B cell (primary cell): ENCODE measurements around the gene DOCK4. TPM values are rescaled to one million over a fixed set of nuclear protein-coding genes. Genes with fewer than 3 reads are reported as not detected.

Experiments used
- ATAC-seq: fragments of 200-7000 bp; cut with Tn5 transposase; one replicate; pipeline ENCODE4 v1.10.0; 2021; ENCODE audit warnings: low read depth, mild to moderate bottlenecking, moderate number of reproducible peaks, moderate library complexity
- CTCF ChIA-PET: fragments of 350-600 bp; sonication (Branson Sonifier 250); formaldehyde crosslinking; loops from one replicate; lab custom pipeline; 2021; ENCODE audit warnings: antibody characterized with exemption, inconsistent platforms; lab: Charles Lee
- POLR2A ChIA-PET: fragments of 350-600 bp; sonication (Branson Sonifier 250); formaldehyde crosslinking; loops from one replicate; lab custom pipeline; 2021; ENCODE audit warnings: antibody characterized with exemption; lab: Charles Lee
- DNase-seq: peaks from one replicate; pipeline ENCODE4 v3.0.0; 2013
- H2AFZ ChIP-seq: 2 replicates; pipeline ENCODE4 v1.6.1; 2012; ENCODE audit warnings: mild to moderate bottlenecking, low read depth, low read length; ENCODE audit not compliant: insufficient read depth, poor library complexity, severe bottlenecking
- H3K27ac ChIP-seq, 2 donors: 1 replicate in 1 of 2; 2 replicates in 1 of 2; pipeline ENCODE4 v1.5.1; 2012 to 2013; ENCODE audit warnings: low read length in 2 of 2, mild to moderate bottlenecking in 2 of 2, moderate library complexity in 1 of 2
- H3K27me3 ChIP-seq, 4 experiments: fragments of 200-600 bp in 1 of 4; sonication (generic) in 1 of 4; replicated peaks in 1 of 4; 1 replicate in 2 of 4; 2 replicates in 2 of 4; pipeline versions ENCODE4 v1.6.1 to v1.7.0; 2013 to 2016; ENCODE audit warnings: low read length in 3 of 4, mild to moderate bottlenecking in 2 of 4, mixed read lengths in 1 of 4, moderate library complexity in 1 of 4; ENCODE audit not compliant: insufficient read depth in 4 of 4, control insufficient read depth in 3 of 4; ENCODE audit errors: control extremely low read depth in 1 of 4
- H3K36me3 ChIP-seq, 2 experiments: replicated peaks in 1 of 2; 1 replicate in 1 of 2; 2 replicates in 1 of 2; pipeline versions ENCODE4 v1.6.1 to v1.7.1; 2013; ENCODE audit warnings: low read length in 1 of 2; ENCODE audit not compliant: insufficient read depth in 2 of 2, control insufficient read depth in 1 of 2; ENCODE audit errors: control extremely low read depth in 1 of 2, extremely low read depth in 1 of 2
- H3K4me1 ChIP-seq, 2 donors: fragments of 200-600 bp in 1 of 2; sonication (generic) in 1 of 2; 1 replicate in 1 of 2; 2 replicates in 1 of 2; pipeline versions ENCODE4 v1.5.1 to v1.6.1; 2013 to 2017; ENCODE audit warnings: low read length in 2 of 2; ENCODE audit not compliant: control insufficient read depth in 2 of 2, insufficient read depth in 2 of 2
- H3K4me2 ChIP-seq: replicated peaks from 2 replicates; pipeline ENCODE3; 2012; ENCODE audit warnings: mild to moderate bottlenecking, low read depth, low read length; ENCODE audit not compliant: poor library complexity, severe bottlenecking
- H3K4me3 ChIP-seq, 5 experiments: fragments of 200-600 bp in 1 of 5; sonication (generic) in 1 of 5; 1 replicate in 3 of 5; 2 replicates in 2 of 5; pipeline versions ENCODE4 v1.5.1 to v1.7.0; 2011 to 2016; ENCODE audit warnings: low read length in 4 of 5, mild to moderate bottlenecking in 4 of 5, low read depth in 2 of 5, control low read depth in 1 of 5, moderate library complexity in 1 of 5; ENCODE audit not compliant: insufficient read depth in 1 of 5; ENCODE audit errors: control extremely low read depth in 1 of 5, extremely low read depth in 1 of 5
- H3K79me2 ChIP-seq: fragments of 200-600 bp; sonication (generic); one replicate; pipeline ENCODE4 v1.6.0; 2016; ENCODE audit warnings: low read length; ENCODE audit not compliant: control insufficient read depth, insufficient read depth
- H3K9ac ChIP-seq: fragments of 200-600 bp; sonication (generic); 2 replicates; pipeline ENCODE4 v1.6.1; 2017; ENCODE audit warnings: mild to moderate bottlenecking, low read length, moderate library complexity
- H3K9me3 ChIP-seq, 3 donors: one replicate each; pipeline versions ENCODE4 v1.6.1 to v1.7.1; 2013; ENCODE audit warnings: low read length in 2 of 3; ENCODE audit not compliant: control insufficient read depth in 2 of 3, insufficient read depth in 1 of 3; ENCODE audit errors: control extremely low read depth in 1 of 3
- H4K20me1 ChIP-seq: 2 replicates; pipeline ENCODE4 v1.6.0; 2012; ENCODE audit warnings: mild to moderate bottlenecking, low read length; ENCODE audit not compliant: insufficient read depth, control insufficient read depth, poor library complexity, severe bottlenecking
- H3K27ac Mint-ChIP-seq: one replicate; pipeline ENCODE4 v1.8.0; 2021; ENCODE audit warnings: mixed read lengths
- H3K27me3 Mint-ChIP-seq: one replicate; pipeline ENCODE4 v1.8.0; 2021; ENCODE audit warnings: mixed read lengths
- H3K4me1 Mint-ChIP-seq: one replicate; pipeline ENCODE4 v1.8.0; 2021; ENCODE audit warnings: mixed read lengths
- H3K4me3 Mint-ChIP-seq: one replicate; pipeline ENCODE4 v1.8.0; 2021; ENCODE audit warnings: mixed read lengths
- H3K9me3 Mint-ChIP-seq: one replicate; pipeline ENCODE4 v1.8.0; 2022; ENCODE audit warnings: mixed read lengths; ENCODE audit not compliant: insufficient read depth
- EZH2 ChIP-seq: IDR thresholded peaks from 2 replicates; pipeline ENCODE4 v1.6.1; 2012; ENCODE audit warnings: borderline replicate concordance, low read depth, mild to moderate bottlenecking, moderate library complexity, low read length; ENCODE audit not compliant: insufficient read depth, poor library complexity, severe bottlenecking
- WGBS: methylation state at CpG from one replicate; pipeline ENCODE4 v1.1.5; 2013; ENCODE audit warnings: missing lambda C conversion rate; ENCODE audit not compliant: insufficient coverage; 5-methylcytosine and 5-hydroxymethylcytosine counted together
- intact Hi-C: fragments of 100-400 bp; cut with micrococcal nuclease; formaldehyde crosslinking; loops from one replicate; pipeline ENCODE4 v1.10.0; 2022
- polyA plus RNA-seq: library from polyadenylated mRNA; depleted of rRNA; stranded (reverse); fragments of >200 nt; gene quantifications from 2 replicates; pipeline ENCODE4 v1.2.3, GENCODE V29; 2012
- total RNA-seq, 2 donors: library from RNA; stranded (reverse); fragments of 120-200 nt in 1 of 2; gene quantifications; 1 replicate in 1 of 2; 2 replicates in 1 of 2; pipeline versions ENCODE4 v1.2.3 to v1.2.4, GENCODE V29; 2013 to 2022
- TF ChIP-seq, protein P1 (sequence below): fragments of 200-600 bp; IDR thresholded peaks from one replicate; pipeline ENCODE4 v1.8.0; 2022; ENCODE audit warnings: antibody characterized with exemption, mild to moderate bottlenecking

DOCK4 gene
- total and polyA plus RNA-seq, 2 donors (not counting 1 experiment from before 2014, with no cell fraction given), result 0.03 to 4.1 TPM

DNA sequence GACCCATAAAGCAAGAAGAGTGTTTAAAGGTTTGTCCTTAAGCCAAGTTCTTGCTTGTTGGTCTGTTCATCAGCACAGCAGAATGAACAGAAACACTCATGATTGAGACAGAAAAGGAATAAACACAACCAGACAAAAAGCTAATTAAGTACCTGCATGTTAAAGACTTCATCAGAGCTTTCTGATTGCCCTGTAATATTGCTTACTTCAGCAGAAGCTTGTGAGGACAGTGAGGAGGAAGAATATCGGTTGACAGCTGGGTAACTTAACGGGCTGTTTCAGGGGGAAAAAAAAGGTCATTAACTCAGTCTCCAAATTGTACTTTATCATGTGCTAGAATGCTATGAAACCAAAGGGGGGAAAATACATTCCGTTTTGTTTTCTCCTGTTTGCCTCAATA lies 465.3 kb downstream of the DOCK4 start:
- Histone ChIP-seq H3K9me3 (no peaks in the 10 kb centered on the region), H3K36me3 (no peaks in the 10 kb centered on the region), H3K4me3 (no peak overlapping the region), H3K27ac (no peak overlapping the region), H3K9ac (no peak overlapping the region), H3K4me2 (no peak overlapping the region), H4K20me1 (no peaks in the 10 kb centered on the region), H2AFZ (no peak overlapping the region), H3K27me3 (peaks cover 0 to 3% (median 0%) of the 10 kb centered on the region in 4 experiments), H3K4me1 (no peaks in the 10 kb centered on the region), H3K79me2 (no peaks in the 10 kb centered on the region)
- H3K4me1 Mint-ChIP-seq, result no peaks in the 10 kb centered on the region
- H3K27me3 Mint-ChIP-seq, result peaks cover 9% of the 10 kb centered on the region
- no peak overlapping the region for H3K27ac Mint-ChIP-seq
- H3K9me3 Mint-ChIP-seq, result no peaks in the 10 kb centered on the region
- no peak for DNase-seq
- ATAC-seq, result no peak
- H3K4me3 Mint-ChIP-seq, result no peak overlapping the region
- ChIA-PET CTCF (interaction anchor here (0.6 to 3.2 kb wide), 15 partner anchors 8 to 1687 kb away, joined by 3 to 18 read pairs (median 6); no protein-coding TSS in a partner anchor), POLR2A (no interaction called here)
- WGBS, result no CpG with 5 or more reads among the region's 3 CpGs
- TF ChIP-seq EZH2, result no peak
- TF ChIP-seq, protein P1, sequence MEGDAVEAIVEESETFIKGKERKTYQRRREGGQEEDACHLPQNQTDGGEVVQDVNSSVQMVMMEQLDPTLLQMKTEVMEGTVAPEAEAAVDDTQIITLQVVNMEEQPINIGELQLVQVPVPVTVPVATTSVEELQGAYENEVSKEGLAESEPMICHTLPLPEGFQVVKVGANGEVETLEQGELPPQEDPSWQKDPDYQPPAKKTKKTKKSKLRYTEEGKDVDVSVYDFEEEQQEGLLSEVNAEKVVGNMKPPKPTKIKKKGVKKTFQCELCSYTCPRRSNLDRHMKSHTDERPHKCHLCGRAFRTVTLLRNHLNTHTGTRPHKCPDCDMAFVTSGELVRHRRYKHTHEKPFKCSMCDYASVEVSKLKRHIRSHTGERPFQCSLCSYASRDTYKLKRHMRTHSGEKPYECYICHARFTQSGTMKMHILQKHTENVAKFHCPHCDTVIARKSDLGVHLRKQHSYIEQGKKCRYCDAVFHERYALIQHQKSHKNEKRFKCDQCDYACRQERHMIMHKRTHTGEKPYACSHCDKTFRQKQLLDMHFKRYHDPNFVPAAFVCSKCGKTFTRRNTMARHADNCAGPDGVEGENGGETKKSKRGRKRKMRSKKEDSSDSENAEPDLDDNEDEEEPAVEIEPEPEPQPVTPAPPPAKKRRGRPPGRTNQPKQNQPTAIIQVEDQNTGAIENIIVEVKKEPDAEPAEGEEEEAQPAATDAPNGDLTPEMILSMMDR, result no peak
- intact Hi-C loops, result loop anchor here (1.0 to 10.0 kb wide), 5 partner anchors 674 to 1974 kb away; no protein-coding TSS in a partner anchor

DNA sequence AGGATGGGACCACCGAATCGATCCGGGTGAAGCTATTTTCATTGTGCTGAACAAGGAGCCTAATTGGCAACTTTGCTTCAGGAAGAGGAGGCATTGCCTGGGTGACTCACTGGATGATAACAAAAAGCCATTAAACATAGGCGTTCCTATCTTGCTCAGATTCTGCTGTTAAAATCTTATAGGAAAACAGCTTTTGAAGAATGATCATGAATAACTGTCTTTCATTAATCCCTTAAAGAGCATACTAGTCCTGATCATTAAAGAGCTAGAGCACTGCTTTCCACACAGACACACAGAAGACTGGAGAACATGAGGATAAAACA lies 469.7 kb downstream of the DOCK4 start:
- H3K27me3 ChIP-seq, result peaks cover 0 to 3% (median 0%) of the 10 kb centered on the region in 4 experiments
- TF ChIP-seq EZH2, result no peak
- TF ChIP-seq, protein P1, result no peak
- WGBS, result 58% methylated on average over 3 of the region's 4 CpGs
- H3K36me3 ChIP-seq, result no peaks in the 10 kb centered on the region
- ChIA-PET POLR2A (no interaction called here), CTCF (interaction anchor here (0.7 to 4.7 kb wide), 8 partner anchors 10 to 760 kb away, joined by 3 to 16 read pairs (median 3); no protein-coding TSS in a partner anchor)
- intact Hi-C loops, result loop anchor here (5.0 to 10.0 kb wide), 4 partner anchors 412 to 1894 kb away; no protein-coding TSS in a partner anchor
- H4K20me1 ChIP-seq, result no peaks in the 10 kb centered on the region
- no peak overlapping the region for H3K4me2 ChIP-seq
- Mint-ChIP-seq H3K27me3 (peaks cover 11% of the 10 kb centered on the region), H3K27ac (no peak overlapping the region), H3K4me3 (no peak overlapping the region), H3K9me3 (no peaks in the 10 kb centered on the region), H3K4me1 (no peaks in the 10 kb centered on the region)
- H3K79me2 ChIP-seq, result no peaks in the 10 kb centered on the region
- no peak overlapping the region for H3K27ac ChIP-seq
- no peaks in the 10 kb centered on the region for H3K4me1 ChIP-seq
- H3K9me3 ChIP-seq, result no peaks in the 10 kb centered on the region
- no peak for ATAC-seq
- H3K4me3 ChIP-seq, result no peak overlapping the region
- no peak overlapping the region for H2AFZ ChIP-seq
- H3K9ac ChIP-seq, result no peak overlapping the region
- no peak for DNase-seq
